Effector memory CD8-positive, alpha-beta T cell (primary cell): ENCODE results near the gene SRGAP3.

ENCODE experiments used
- ATAC-seq: fragments of 150-1000 bp; cut with Tn5 transposase; replicated peaks from 2 replicates; pipeline ENCODE4 v1.10.0; 2021; ENCODE audit warnings: mild to moderate bottlenecking, moderate library complexity
- DNase-seq, 3 experiments: peaks; one replicate each; pipeline ENCODE4 v3.0.0; 2021
- H3K27ac Mint-ChIP-seq, 2 donors: one replicate each; pipeline ENCODE4 v1.8.0; 2022; ENCODE audit warnings: mild to moderate bottlenecking in 2 of 2, mixed read lengths in 2 of 2, moderate library complexity in 2 of 2
- H3K27me3 Mint-ChIP-seq, 2 donors: one replicate each; pipeline ENCODE4 v1.8.0; 2022; ENCODE audit warnings: mixed read lengths in 2 of 2
- H3K36me3 Mint-ChIP-seq: one replicate; pipeline ENCODE4 v1.8.0; 2022; ENCODE audit warnings: mild to moderate bottlenecking, moderate library complexity, mixed read lengths; ENCODE audit not compliant: insufficient read depth
- H3K4me1 Mint-ChIP-seq, 2 donors: one replicate each; pipeline ENCODE4 v1.8.0; 2022; ENCODE audit warnings: low read depth in 2 of 2, mixed read lengths in 2 of 2
- H3K4me3 Mint-ChIP-seq, 2 donors: one replicate each; pipeline ENCODE4 v1.8.0; 2022; ENCODE audit warnings: mild to moderate bottlenecking in 2 of 2, mixed read lengths in 2 of 2, moderate library complexity in 2 of 2
- H3K9me3 Mint-ChIP-seq, 2 donors: one replicate each; pipeline ENCODE4 v1.8.0; 2022; ENCODE audit warnings: mixed read lengths in 2 of 2

SRGAP3 gene

DNA sequence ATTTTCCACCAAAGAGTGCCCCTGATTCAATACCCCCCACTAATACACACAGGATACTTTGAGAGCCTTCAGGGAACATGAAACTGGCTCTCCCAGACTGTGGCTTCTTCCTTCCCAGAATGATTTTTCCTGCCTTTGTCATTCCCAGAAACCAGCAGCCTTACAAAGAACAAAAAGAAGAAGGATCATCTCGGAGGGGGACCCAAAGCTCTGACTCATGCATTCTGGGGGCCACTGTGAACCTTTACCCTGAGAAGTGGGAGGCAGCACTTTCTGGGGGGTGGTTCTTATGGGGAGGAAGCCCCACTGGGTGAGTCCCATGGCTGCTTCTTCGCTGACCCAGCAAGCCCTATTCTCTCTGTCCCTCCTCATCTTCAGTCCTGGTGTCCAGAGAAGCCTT, 241.5 kb downstream of the SRGAP3 start:
- no peak overlapping the region for H3K27ac Mint-ChIP-seq
- DNase-seq (no peak), ATAC-seq (no peak)
- peaks cover 7 to 8% of the 10 kb centered on the region in 2 donors for H3K27me3 Mint-ChIP-seq
- H3K36me3 Mint-ChIP-seq = no peaks in the 10 kb centered on the region
- no peak overlapping the region for H3K4me3 Mint-ChIP-seq
- no peaks in the 10 kb centered on the region for H3K4me1 Mint-ChIP-seq
- H3K9me3 Mint-ChIP-seq = no peaks in the 10 kb centered on the region

DNA sequence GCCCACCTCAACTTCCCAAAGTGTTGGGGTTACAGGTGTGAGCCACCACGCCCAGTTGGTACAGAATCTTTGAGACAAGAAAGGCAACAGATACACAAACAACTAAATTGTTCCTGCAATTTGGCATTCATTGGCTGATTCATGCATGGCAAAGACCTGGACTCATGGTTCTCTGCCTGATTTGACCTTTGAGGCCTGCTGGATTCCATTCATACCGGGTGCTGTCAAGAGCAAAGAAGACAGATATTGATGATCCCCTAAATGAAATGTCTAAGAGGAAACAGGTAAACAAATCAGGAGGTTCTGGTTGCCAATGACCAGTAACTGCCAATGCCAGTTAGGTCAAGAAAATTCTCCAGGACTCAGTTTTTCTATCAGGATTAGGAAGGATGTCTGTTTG, 242.2 kb downstream of the SRGAP3 start:
- no peaks in the 10 kb centered on the region for H3K36me3 Mint-ChIP-seq
- no peaks in the 10 kb centered on the region for H3K4me1 Mint-ChIP-seq
- H3K27ac Mint-ChIP-seq = no peak overlapping the region
- no peaks in the 10 kb centered on the region for H3K9me3 Mint-ChIP-seq
- H3K27me3 Mint-ChIP-seq = peaks cover 7 to 8% of the 10 kb centered on the region in 2 donors
- no peak for ATAC-seq
- no peak for DNase-seq
- no peak overlapping the region for H3K4me3 Mint-ChIP-seq

- H3K4me3 Mint-ChIP-seq = no peak overlapping the region
- no peak overlapping the region for H3K27ac Mint-ChIP-seq
- DNase-seq = no peak
- no peaks in the 10 kb centered on the region for H3K4me1 Mint-ChIP-seq
- no peaks in the 10 kb centered on the region for H3K9me3 Mint-ChIP-seq
- no peaks in the 10 kb centered on the region for H3K36me3 Mint-ChIP-seq
- H3K27me3 Mint-ChIP-seq = peaks cover 11 to 26% of the 10 kb centered on the region in 2 donors
- no peak for ATAC-seq
These were observed 249.4 kb downstream of the SRGAP3 start for GRCh38 chr3:9000041-9000440.

DNA sequence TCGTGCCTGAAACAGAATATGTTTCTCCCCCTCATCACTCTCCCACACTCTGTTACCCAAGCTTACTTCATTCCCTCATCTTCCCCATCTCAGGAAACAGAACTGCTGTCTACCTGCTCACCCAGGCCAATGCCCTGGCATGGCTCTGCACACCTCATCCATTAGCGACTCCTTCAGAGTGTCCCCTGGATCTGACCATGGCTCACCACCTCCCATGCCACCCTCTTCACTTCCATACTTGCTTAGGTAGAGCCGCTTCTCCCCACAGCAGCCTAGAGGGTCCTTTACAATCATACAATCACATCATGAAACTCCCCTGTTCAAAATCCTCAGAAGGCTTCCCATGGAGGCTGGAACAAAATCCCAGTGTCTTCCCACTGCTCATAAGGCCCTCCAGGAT, 252.3 kb downstream of the SRGAP3 start:
- no peaks in the 10 kb centered on the region for H3K4me1 Mint-ChIP-seq
- ATAC-seq (no peak), DNase-seq (no peak)
- H3K4me3 Mint-ChIP-seq = no peak overlapping the region
- no peaks in the 10 kb centered on the region for H3K9me3 Mint-ChIP-seq
- no peaks in the 10 kb centered on the region for H3K36me3 Mint-ChIP-seq
- H3K27ac Mint-ChIP-seq = no peak overlapping the region
- peaks cover 17 to 26% of the 10 kb centered on the region in 2 donors for H3K27me3 Mint-ChIP-seq

DNA sequence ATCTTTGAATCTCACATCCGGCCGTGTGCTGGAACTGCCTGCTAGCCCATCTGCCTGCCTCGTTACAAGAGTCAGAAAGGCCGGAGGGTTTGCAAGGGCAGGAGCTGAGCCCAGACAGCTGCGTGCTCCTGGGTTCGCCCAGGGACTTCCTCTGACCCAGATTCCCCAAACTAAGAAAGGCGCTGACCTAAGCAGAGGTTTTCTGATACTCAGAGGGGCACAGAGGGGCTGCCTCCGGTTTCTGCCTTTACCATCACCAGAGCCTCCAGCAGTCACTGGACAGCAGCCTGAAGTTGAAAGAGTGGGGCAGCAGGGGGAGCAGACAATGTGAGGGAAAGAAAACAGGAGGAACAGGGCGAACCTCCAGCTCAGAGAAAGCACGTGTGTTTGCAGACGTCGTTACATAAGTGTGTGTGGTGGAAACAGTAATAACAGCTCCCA, 252.7 kb downstream of the SRGAP3 start:
- Mint-ChIP-seq H3K27me3 (peaks cover 17 to 26% of the 10 kb centered on the region in 2 donors), H3K27ac (peak overlapping the region in 1 of 2 donors; percentile 55), H3K36me3 (no peaks in the 10 kb centered on the region), H3K9me3 (no peaks in the 10 kb centered on the region), H3K4me3 (no peak overlapping the region), H3K4me1 (no peaks in the 10 kb centered on the region)
- no peak for DNase-seq
- ATAC-seq = no peak

GRCh38 chr3:8996216-8996615, 253.2 kb downstream of the SRGAP3 start:
- H3K4me3 Mint-ChIP-seq = no peak overlapping the region
- no peaks in the 10 kb centered on the region for H3K9me3 Mint-ChIP-seq
- H3K4me1 Mint-ChIP-seq = no peaks in the 10 kb centered on the region
- ATAC-seq = no peak
- no peaks in the 10 kb centered on the region for H3K36me3 Mint-ChIP-seq
- peak overlapping the region in 1 of 2 donors; percentile 55 for H3K27ac Mint-ChIP-seq
- H3K27me3 Mint-ChIP-seq = peaks cover 17 to 26% of the 10 kb centered on the region in 2 donors
- no peak for DNase-seq

DNA sequence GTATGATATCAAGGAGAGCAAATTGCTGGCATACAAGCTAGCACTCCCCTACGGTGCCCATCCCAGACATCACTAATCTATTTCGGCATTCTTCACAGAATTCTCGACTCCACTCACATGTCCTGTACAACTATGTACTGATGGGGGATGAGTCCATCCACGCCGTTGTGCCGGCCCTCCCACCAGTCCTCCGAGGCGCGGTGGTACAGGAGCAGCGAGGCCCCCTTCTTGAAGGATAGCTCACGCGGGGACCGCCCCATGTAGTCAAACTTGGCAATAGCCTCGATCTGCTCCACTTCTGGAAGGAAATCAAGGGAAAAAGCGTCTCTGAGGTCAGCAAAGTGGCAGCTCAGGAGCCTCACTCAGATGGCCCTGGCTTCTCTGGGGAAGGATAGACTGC, 255.2 kb downstream of the SRGAP3 start:
- H3K27me3 Mint-ChIP-seq = peaks cover 14% of the 10 kb centered on the region in 2 donors
- no peak overlapping the region for H3K4me3 Mint-ChIP-seq
- H3K4me1 Mint-ChIP-seq = no peaks in the 10 kb centered on the region
- H3K36me3 Mint-ChIP-seq = no peaks in the 10 kb centered on the region
- DNase-seq = no peak
- H3K27ac Mint-ChIP-seq = no peak overlapping the region
- H3K9me3 Mint-ChIP-seq = no peaks in the 10 kb centered on the region
- ATAC-seq = no peak

- Mint-ChIP-seq H3K4me1 (no peaks in the 10 kb centered on the region), H3K4me3 (no peak overlapping the region), H3K36me3 (no peaks in the 10 kb centered on the region), H3K27me3 (peaks cover 5 to 6% of the 10 kb centered on the region in 2 donors), H3K27ac (no peak overlapping the region), H3K9me3 (no peaks in the 10 kb centered on the region)
- no peak for DNase-seq
- no peak for ATAC-seq
These were observed 256.1 kb downstream of the SRGAP3 start for GRCh38 chr3:8993331-8993730.

- ATAC-seq = no peak
- Mint-ChIP-seq H3K27ac (no peak overlapping the region), H3K27me3 (peaks cover under 1 to 6% of the 10 kb centered on the region in 2 donors), H3K9me3 (no peaks in the 10 kb centered on the region), H3K4me1 (peaks cover 0 to 3% of the 10 kb centered on the region in 2 donors), H3K4me3 (no peak overlapping the region), H3K36me3 (no peaks in the 10 kb centered on the region)
- DNase-seq = no peak
These were observed 256.6 kb downstream of the SRGAP3 start for GRCh38 chr3:8992854-8993253.

DNA sequence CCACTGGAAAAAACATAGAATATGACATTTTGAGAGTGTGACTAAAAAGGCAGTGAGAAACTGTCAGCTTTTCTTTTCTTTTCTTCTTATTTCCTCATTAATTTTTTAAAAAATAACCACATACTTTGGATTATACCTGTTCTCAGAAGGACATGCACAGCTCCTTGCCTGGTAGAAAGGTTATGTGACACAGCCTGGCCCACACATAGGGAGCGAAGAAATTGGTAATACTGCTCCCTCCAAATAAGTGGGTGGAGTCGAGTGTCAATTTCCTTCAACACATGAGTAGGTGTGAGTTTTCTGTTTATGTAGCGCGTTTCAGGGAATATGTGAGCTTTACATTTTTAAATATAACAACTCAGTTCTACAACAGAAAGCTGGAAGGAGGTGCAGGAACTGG, 257.2 kb downstream of the SRGAP3 start:
- Mint-ChIP-seq H3K27ac (no peak overlapping the region), H3K36me3 (no peaks in the 10 kb centered on the region), H3K4me1 (peaks cover 0 to 5% of the 10 kb centered on the region in 2 donors), H3K27me3 (peaks cover 0 to 6% of the 10 kb centered on the region in 2 donors), H3K9me3 (no peaks in the 10 kb centered on the region), H3K4me3 (no peak overlapping the region)
- DNase-seq (no peak), ATAC-seq (no peak)

DNA sequence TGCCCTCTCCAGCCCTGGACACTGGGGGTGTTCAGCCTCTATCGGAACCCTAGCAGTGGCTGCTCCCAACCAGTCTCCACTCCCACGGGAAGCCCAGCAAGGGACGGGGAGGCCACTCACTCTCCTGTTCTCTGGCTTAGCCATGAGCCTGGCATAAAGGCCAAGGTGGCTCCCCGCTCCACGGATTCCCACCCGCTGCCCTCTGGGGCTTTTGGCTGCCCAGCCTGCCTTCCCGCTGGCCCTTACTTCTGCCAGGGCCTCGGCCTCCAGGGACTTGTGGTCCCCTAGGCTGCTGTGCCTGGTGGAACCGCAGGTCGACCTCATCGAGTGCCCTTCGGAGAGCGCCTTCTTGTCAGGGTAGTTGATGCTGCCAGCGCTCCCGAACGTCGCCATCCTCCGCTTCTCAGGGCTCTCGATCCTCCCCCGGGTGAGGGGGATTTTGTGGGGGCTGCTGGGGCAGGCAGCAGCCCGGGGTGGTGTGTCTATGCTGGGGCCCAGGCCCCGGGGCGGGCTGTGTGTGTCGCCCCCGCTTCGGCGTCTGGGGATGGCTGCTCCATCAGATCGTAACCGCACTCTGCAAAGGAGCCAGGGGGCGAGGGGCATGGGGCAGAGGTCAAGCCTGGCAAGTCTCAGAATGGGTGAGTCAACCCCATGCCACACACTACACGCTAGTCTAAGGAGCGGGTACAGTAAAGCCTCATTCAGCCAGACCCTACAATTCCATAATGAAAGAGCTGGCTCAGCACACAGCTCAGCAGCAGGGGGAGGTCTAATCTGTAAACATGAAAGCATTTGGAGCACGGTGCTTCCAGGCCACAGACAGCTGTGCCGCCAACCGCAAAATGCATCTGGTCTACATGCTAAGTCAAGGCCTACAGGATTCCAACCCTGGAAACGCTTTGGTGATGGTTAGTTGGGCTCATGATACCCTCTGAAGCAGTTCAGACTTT, 258.9 kb downstream of the SRGAP3 start:
- H3K4me3 Mint-ChIP-seq = no peak overlapping the region
- H3K27ac Mint-ChIP-seq = no peak overlapping the region
- H3K9me3 Mint-ChIP-seq = no peaks in the 10 kb centered on the region
- peaks cover 0 to 6% of the 10 kb centered on the region in 2 donors for H3K27me3 Mint-ChIP-seq
- no peaks in the 10 kb centered on the region for H3K36me3 Mint-ChIP-seq
- DNase-seq (no peak), ATAC-seq (no peak)
- peaks cover 0 to 5% of the 10 kb centered on the region in 2 donors for H3K4me1 Mint-ChIP-seq

- ATAC-seq (no peak), DNase-seq (no peak)
- H3K9me3 Mint-ChIP-seq = no peaks in the 10 kb centered on the region
- no peaks in the 10 kb centered on the region for H3K36me3 Mint-ChIP-seq
- H3K4me1 Mint-ChIP-seq = peaks cover 0 to 5% of the 10 kb centered on the region in 2 donors
- H3K27me3 Mint-ChIP-seq = peaks cover 0 to 3% of the 10 kb centered on the region in 2 donors
- H3K27ac Mint-ChIP-seq = no peak overlapping the region
- H3K4me3 Mint-ChIP-seq = no peak overlapping the region
These were observed 260.5 kb downstream of the SRGAP3 start for GRCh38 chr3:8988791-8989558.

- DNase-seq (no peak), ATAC-seq (no peak)
- peaks cover 0 to 7% of the 10 kb centered on the region in 2 donors for H3K27me3 Mint-ChIP-seq
- H3K4me3 Mint-ChIP-seq = no peak overlapping the region
- no peaks in the 10 kb centered on the region for H3K9me3 Mint-ChIP-seq
- no peaks in the 10 kb centered on the region for H3K36me3 Mint-ChIP-seq
- H3K27ac Mint-ChIP-seq = no peak overlapping the region
- H3K4me1 Mint-ChIP-seq = peaks cover 0 to 5% of the 10 kb centered on the region in 2 donors
These were observed 261.1 kb downstream of the SRGAP3 start for GRCh38 chr3:8988384-8988655.
